Activated CD8-positive, alpha-beta memory T cell treated with anti-CD3 and anti-CD28 coated beads, Interleukin-2, amount 10 ng/mL, durations not matched to agents 7 days and 5 days (primary cell): ENCODE results near the gene PDZD2. TPM values are rescaled to one million over a fixed set of nuclear protein-coding genes. Genes with fewer than 3 reads are reported as not detected.

Source experiments
- ATAC-seq: fragments of 150-1000 bp; cut with Tn5 transposase; one replicate; pipeline ENCODE4 v1.10.0; 2021; ENCODE audit warnings: moderate library complexity
- CTCF ChIA-PET: fragments of 350-600 bp; sonication (Branson Sonifier 250); formaldehyde crosslinking; loops from one replicate; lab custom pipeline; 2021; ENCODE audit warnings: antibody characterized with exemption; lab: Charles Lee
- DNase-seq: peaks from one replicate; pipeline ENCODE4 v3.0.0-alpha.2; 2020
- H3K27ac Mint-ChIP-seq: one replicate; pipeline ENCODE4 v1.8.0; 2021; ENCODE audit warnings: mild to moderate bottlenecking, mixed read lengths
- H3K27me3 Mint-ChIP-seq: one replicate; pipeline ENCODE4 v1.8.0; 2021; ENCODE audit warnings: mixed read lengths
- H3K36me3 Mint-ChIP-seq: one replicate; pipeline ENCODE4 v1.8.0; 2021; ENCODE audit warnings: mild to moderate bottlenecking, mixed read lengths
- H3K4me1 Mint-ChIP-seq: one replicate; pipeline ENCODE4 v1.8.0; 2021; ENCODE audit warnings: mixed read lengths
- H3K4me3 Mint-ChIP-seq: one replicate; pipeline ENCODE4 v1.8.0; 2021; ENCODE audit warnings: mild to moderate bottlenecking, moderate library complexity, mixed read lengths
- H3K9me3 Mint-ChIP-seq: one replicate; pipeline ENCODE4 v1.8.0; 2022; ENCODE audit warnings: low read depth, mixed read lengths
- total RNA-seq, 2 experiments: library from RNA; stranded (reverse); gene quantifications; one replicate each; pipeline ENCODE4 v1.2.3, GENCODE V29; 2021

PDZD2 gene
- total RNA-seq, 2 experiments from 2014 or later, result not detected

DNA sequence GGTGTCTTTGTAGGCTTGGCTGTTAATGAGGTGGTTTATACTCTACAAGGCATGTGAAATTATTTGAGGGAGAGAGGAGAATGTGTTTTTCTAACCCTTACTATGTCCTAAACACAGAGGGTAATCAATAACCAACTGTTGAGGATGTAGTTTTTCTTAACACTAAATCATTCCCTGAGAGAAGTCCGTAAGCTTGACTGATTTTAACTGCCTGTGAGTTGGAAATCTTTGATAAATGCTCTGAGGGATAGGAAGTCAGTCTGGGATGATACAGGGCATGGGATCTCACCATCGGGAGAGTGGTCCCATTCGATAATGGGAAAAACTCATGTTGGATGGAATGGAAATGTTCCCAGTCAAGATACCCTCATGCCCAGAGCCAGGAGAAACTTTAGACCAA is 249.6 kb downstream of the PDZD2 start:
- CTCF ChIA-PET, result no interaction called here
- H3K9me3 Mint-ChIP-seq, result no peaks in the 10 kb centered on the region
- H3K27me3 Mint-ChIP-seq, result peaks cover 5% of the 10 kb centered on the region
- H3K36me3 Mint-ChIP-seq, result no peaks in the 10 kb centered on the region
- no peak overlapping the region for H3K27ac Mint-ChIP-seq
- H3K4me3 Mint-ChIP-seq, result no peak overlapping the region
- DNase-seq (no peak), ATAC-seq (no peak)
- H3K4me1 Mint-ChIP-seq, result no peaks in the 10 kb centered on the region

DNA sequence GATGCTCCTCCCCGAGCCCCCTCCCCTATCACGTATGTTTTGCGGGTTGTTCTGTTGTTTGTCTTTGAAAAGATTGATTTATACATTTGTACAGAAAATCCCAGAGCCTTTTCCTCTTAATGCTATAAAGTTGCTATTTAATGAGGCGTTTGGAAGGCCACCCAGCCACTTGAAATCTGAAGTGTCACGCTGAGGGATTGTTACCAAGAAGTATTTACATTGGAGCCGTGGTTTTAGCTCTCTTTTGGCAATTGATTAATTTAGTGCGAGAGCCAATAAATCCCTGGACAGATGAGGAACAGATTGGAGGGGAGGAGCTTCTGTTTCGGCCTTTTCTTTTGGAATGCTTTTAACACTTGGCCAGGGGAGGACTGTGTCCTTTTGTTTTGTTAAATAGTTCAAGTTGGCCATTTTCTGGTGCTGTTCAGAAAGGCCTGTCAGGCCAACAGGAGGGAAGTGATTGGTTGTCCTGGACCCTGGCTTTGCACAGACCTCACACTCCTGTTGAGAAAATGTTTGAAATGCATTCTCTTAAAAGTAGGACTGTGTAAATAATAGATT is 250.2 kb downstream of the PDZD2 start:
- Mint-ChIP-seq H3K27ac (no peak overlapping the region), H3K4me1 (no peaks in the 10 kb centered on the region), H3K4me3 (no peak overlapping the region), H3K27me3 (peaks cover 5% of the 10 kb centered on the region), H3K36me3 (no peaks in the 10 kb centered on the region), H3K9me3 (no peaks in the 10 kb centered on the region)
- ATAC-seq (no peak), DNase-seq (no peak)
- CTCF ChIA-PET, result no interaction called here

DNA sequence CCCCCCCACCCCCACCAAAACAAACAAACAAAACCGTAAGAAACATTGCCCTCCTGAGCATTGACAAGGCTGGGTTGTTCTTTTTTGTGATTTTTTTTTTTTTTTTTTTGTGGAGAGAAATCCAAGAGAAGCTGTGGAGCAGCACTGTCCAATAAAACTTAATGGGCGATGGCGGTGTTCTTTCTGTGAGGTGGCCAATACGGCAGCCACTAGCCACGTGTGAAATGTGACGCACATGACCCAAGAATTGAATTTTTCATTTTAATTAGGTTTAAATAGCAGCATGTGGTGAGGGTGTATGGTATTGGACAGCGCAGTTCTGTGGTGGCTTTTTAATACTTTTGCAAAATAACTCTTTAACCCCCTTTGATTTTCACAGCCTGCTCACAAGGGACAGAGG is 251.1 kb downstream of the PDZD2 start:
- H3K9me3 Mint-ChIP-seq, result no peaks in the 10 kb centered on the region
- H3K27ac Mint-ChIP-seq, result no peak overlapping the region
- no peaks in the 10 kb centered on the region for H3K4me1 Mint-ChIP-seq
- ATAC-seq, result no peak
- H3K4me3 Mint-ChIP-seq, result no peak overlapping the region
- H3K27me3 Mint-ChIP-seq, result peaks cover 2% of the 10 kb centered on the region
- H3K36me3 Mint-ChIP-seq, result no peaks in the 10 kb centered on the region
- DNase-seq, result no peak
- CTCF ChIA-PET, result interaction anchor here (0.6 kb wide), 1 partner anchor 1746 kb away, joined by 3 read pairs; no protein-coding TSS in a partner anchor

DNA sequence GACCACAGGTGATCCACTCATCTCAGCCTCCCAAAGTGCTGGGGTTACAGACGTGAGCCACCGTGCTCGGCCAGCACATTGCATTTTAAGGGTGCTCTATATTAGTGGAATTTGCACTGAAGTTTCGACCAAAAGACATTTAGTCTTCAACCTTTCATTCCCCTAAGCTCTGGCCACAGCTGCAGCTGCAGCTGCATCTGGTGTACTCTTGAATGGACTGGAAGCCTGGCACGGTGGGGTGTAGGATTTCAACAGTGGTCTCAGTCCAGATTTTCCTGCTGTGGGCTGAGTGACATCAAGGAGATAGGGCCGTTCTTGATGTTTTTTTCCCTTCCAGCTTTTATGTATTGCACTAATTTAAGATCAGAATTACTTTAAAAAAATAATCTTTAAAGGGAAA is 255.2 kb downstream of the PDZD2 start:
- H3K36me3 Mint-ChIP-seq, result no peaks in the 10 kb centered on the region
- H3K9me3 Mint-ChIP-seq, result no peaks in the 10 kb centered on the region
- ATAC-seq (no peak), DNase-seq (no peak)
- CTCF ChIA-PET, result no interaction called here
- H3K27ac Mint-ChIP-seq, result no peak overlapping the region
- no peak overlapping the region for H3K4me3 Mint-ChIP-seq
- H3K4me1 Mint-ChIP-seq, result no peaks in the 10 kb centered on the region
- no peaks in the 10 kb centered on the region for H3K27me3 Mint-ChIP-seq

DNA sequence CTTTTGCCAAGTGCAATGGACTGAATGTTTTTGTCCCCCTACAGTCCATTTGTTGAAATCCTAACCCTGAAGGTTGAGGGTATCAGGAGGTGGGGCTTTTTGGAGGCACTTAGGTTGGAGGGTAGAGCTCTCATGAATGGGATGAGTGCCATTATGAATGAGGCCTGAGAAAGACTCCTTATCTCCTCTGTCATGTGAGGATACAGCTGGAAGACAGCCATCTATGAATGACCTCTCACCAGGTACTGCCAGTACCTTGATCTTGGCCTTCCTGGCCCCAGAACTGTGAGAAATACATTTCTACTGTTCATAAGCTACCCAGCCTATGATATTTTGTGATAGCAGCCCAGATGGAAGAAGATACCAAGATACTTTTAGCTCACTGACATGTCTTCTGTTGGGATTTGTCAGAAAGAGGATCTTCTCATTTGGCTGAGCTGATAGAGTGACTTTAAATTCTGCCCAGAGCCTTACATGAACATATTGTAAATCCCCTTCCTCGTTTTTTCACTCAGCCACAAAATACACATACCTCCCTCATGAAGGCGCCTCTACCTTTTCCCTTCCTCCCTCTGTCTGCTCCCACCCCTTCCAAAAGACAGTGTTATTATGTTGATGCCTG is 256.4 kb downstream of the PDZD2 start:
- no peak for DNase-seq
- H3K27ac Mint-ChIP-seq, result no peak overlapping the region
- no peak overlapping the region for H3K4me3 Mint-ChIP-seq
- CTCF ChIA-PET, result no interaction called here
- no peaks in the 10 kb centered on the region for H3K36me3 Mint-ChIP-seq
- H3K4me1 Mint-ChIP-seq, result no peaks in the 10 kb centered on the region
- no peaks in the 10 kb centered on the region for H3K27me3 Mint-ChIP-seq
- no peaks in the 10 kb centered on the region for H3K9me3 Mint-ChIP-seq
- no peak for ATAC-seq

DNA sequence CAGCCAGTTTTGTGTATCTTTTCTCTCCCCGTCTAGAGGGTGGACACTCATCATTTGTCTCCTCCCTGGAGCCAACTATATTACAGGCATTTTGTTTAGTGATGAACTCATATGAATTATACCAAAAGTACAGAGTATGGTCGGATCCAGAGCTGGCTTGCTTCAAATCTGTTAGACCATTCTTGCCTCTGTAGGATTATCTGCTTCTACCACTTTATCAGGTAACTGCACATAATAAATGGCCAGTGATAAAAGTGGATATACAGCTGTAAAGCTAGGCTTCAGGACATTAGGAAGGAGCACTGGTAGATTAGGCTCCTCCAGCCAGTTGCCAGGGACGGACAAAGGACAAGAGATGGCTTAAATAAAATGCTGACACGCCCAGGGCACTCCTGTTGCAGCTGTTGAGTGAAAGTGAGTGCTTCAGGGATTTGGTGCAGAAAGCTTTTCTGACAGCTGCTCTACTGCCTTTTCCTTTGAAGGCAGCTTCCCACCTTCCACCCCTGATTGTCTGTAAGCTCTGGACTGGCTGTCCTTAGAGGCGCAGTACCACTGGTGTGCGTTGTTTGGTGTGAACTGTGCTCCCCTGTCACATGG is 259.2 kb downstream of the PDZD2 start:
- DNase-seq (no peak), ATAC-seq (no peak)
- H3K27me3 Mint-ChIP-seq, result no peaks in the 10 kb centered on the region
- no peak overlapping the region for H3K27ac Mint-ChIP-seq
- H3K9me3 Mint-ChIP-seq, result no peaks in the 10 kb centered on the region
- H3K4me3 Mint-ChIP-seq, result no peak overlapping the region
- CTCF ChIA-PET, result no interaction called here
- H3K36me3 Mint-ChIP-seq, result no peaks in the 10 kb centered on the region
- H3K4me1 Mint-ChIP-seq, result peaks cover 5% of the 10 kb centered on the region

DNA sequence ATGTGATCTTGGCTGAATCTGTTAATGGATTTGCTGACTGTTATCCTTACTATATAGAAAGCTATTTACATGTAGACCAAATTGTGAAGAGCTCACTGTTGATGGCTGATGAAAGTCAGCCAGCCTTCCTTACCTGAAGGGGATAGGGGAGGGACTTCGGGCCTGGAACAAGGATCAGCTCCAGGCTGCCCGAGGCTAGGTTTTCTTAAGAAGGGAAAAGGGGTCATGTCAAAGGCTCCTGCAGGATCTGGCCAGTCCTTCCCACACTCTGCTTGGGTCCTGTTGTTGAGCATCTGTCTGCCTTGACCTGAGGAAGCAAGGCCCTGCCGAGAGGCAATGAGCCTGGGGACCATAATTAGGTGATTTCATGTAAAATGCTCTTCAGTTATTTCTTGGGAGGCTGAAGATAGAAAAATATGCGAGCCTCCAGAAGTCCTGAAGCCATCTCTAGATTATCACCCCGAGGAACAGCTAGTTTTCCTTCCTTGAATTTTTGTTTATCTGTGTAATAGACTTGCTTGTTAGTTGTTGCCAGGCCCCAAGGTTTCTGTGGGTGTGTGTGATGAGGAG is 261.4 kb downstream of the PDZD2 start:
- ATAC-seq, result no peak
- CTCF ChIA-PET, result no interaction called here
- no peaks in the 10 kb centered on the region for H3K36me3 Mint-ChIP-seq
- H3K4me1 Mint-ChIP-seq, result peaks cover 5% of the 10 kb centered on the region
- no peaks in the 10 kb centered on the region for H3K27me3 Mint-ChIP-seq
- H3K4me3 Mint-ChIP-seq, result no peak overlapping the region
- DNase-seq, result no peak
- no peaks in the 10 kb centered on the region for H3K9me3 Mint-ChIP-seq
- no peak overlapping the region for H3K27ac Mint-ChIP-seq

DNA sequence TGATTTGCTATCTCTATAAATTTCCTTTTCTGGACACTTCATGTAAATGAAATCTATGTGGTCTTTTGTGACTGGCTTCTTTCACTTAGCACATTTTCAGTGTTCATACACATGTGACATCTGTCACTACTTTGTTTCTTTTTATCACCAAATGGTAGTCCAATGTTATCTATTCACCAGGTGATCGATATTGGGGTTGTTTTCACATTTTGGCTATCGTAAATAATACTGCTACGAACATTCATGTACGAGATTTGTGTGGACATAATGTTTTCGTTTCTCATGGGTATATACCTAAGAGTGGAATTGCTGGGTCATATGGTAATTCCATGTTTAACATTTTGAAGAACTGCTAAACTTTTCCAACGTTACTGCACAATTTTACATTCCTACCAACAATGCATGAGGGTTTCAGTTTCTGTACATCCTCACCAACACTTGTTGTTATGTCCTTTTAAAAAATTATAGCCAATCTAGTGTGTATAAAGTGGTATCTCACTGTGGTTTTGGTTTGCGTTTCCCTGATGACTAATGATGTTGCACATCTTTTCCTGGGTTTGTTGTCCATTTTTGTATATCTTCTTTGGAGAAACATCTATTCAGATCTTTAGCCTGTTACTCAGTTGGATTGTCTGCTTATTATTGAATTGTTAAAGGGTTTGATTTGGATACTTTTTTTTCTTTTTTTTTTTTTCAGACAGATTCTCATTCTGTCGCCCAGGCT is 263.0 kb downstream of the PDZD2 start:
- H3K4me3 Mint-ChIP-seq, result no peak overlapping the region
- H3K27me3 Mint-ChIP-seq, result no peaks in the 10 kb centered on the region
- no peaks in the 10 kb centered on the region for H3K9me3 Mint-ChIP-seq
- no peak for ATAC-seq
- no peak overlapping the region for H3K27ac Mint-ChIP-seq
- H3K36me3 Mint-ChIP-seq, result no peaks in the 10 kb centered on the region
- CTCF ChIA-PET, result no interaction called here
- no peak for DNase-seq
- peaks cover 5% of the 10 kb centered on the region for H3K4me1 Mint-ChIP-seq

DNA sequence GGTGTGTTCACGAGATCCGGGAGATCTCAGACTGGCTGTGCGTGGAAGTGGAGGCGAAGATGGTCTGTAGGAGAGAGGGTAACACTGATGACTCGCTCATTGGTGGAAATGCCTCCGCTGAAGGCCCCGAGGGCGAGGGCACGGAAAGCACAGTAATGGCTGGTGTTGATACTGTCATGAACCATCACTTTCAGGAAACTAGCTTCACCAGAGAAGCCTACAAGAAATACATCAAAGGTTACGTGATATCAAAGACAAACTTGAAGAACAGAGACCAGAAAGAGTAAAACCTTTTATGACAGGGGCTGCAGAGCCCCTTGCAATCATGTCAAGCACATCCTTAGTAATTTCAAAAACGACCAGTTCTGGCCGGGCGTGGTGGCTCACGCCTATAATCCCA is 269.5 kb downstream of the PDZD2 start:
- no peaks in the 10 kb centered on the region for H3K36me3 Mint-ChIP-seq
- no peaks in the 10 kb centered on the region for H3K4me1 Mint-ChIP-seq
- no peaks in the 10 kb centered on the region for H3K9me3 Mint-ChIP-seq
- no peak overlapping the region for H3K4me3 Mint-ChIP-seq
- H3K27me3 Mint-ChIP-seq, result peaks cover 2% of the 10 kb centered on the region
- CTCF ChIA-PET, result interaction anchor here (0.9 kb wide), 1 partner anchor 93 kb away, joined by 3 read pairs; no protein-coding TSS in a partner anchor
- no peak overlapping the region for H3K27ac Mint-ChIP-seq
- ATAC-seq (no peak), DNase-seq (no peak)

DNA sequence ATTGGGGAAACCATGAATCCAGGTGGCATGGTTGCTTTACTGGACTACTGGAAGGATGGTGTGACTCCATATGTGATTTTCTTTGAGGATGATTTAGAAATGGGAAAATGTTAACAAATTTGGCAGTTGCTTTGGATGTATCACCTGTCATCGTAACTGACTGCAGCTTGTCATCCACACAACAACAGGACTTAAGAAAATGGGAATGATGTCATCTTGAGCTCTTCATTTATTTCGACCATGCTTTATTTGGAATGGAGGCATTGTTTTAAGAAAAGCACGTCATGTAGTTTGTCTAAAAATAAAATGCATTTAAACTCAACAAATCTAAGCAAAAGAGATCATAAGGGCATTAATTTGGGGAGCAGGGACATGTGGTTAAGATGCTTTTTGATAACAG is 270.1 kb downstream of the PDZD2 start:
- Mint-ChIP-seq H3K4me3 (no peak overlapping the region), H3K4me1 (no peaks in the 10 kb centered on the region), H3K27ac (no peak overlapping the region), H3K36me3 (no peaks in the 10 kb centered on the region), H3K9me3 (no peaks in the 10 kb centered on the region), H3K27me3 (peaks cover 2% of the 10 kb centered on the region)
- DNase-seq (no peak), ATAC-seq (no peak)
- CTCF ChIA-PET, result interaction anchor here (0.9 kb wide), 1 partner anchor 92 kb away, joined by 3 read pairs; no protein-coding TSS in a partner anchor

DNA sequence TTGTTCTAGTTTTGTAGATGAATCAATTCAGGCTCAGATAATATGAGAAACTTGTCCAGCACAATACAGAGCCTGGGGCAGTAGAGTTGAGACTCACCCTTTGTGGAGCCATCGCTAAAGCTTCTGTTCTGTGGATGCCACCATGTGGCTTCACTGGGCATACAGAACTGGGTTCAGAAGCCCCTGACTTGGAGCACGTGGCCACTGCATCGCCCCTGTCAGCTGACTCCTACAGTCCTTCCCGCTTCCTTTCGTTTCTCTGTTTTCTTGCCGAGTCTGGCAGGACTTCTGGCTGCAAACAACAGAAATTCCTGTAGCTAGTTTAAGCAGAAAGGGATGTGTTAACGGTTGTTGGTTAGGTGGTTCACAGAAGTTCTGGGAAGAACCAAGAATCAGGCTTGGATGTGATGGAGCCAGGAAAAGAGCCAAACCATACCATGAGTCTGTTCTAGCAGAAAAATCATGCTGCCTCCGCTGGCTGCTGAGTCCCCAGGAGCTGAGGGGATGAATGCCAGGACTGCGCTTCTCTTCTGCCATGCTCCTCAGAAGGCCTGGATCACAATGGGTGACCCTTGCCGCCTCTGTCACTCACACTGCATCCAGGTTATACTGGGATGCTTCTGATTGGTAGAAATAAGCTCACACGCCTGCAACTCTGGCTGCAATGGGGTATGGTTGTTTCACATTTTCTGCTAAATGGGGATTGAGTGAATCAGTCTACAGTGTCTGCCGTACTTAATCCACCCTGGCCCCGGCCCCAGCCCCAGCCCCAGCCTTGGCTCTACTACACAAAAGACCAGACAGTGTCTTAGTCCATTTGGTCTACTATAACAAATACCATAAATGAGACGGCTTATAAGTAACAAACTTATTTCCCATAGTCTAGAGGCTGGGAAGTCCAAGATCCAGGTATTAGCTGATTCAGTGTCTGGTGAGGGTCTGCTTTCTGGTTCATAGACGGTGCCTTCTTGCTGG is 272.6 kb downstream of the PDZD2 start:
- H3K27ac Mint-ChIP-seq, result no peak overlapping the region
- ATAC-seq (no peak), DNase-seq (no peak)
- H3K4me3 Mint-ChIP-seq, result no peak overlapping the region
- CTCF ChIA-PET, result no interaction called here
- H3K9me3 Mint-ChIP-seq, result no peaks in the 10 kb centered on the region
- no peaks in the 10 kb centered on the region for H3K4me1 Mint-ChIP-seq
- peaks cover 2% of the 10 kb centered on the region for H3K27me3 Mint-ChIP-seq
- H3K36me3 Mint-ChIP-seq, result no peaks in the 10 kb centered on the region

DNA sequence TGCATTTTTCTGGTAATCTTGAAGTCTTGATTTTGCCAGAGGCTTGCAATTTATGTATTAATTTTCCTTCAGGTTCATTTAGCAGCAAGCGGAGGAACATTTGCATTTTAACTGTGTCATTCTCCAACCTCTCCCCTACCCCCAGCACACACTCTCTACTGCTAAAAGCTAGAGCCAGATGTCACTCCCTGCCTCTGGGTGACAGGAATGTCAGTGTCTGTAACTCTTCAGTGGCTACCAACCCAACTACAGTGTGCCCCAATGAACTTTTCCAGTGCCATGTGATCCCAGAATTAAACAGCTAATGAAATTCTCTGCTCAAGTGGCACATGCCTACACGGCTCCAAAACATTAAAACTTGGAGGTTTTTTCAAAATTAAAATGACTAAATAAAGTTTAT is 274.9 kb downstream of the PDZD2 start:
- CTCF ChIA-PET, result no interaction called here
- Mint-ChIP-seq H3K4me3 (no peak overlapping the region), H3K27ac (no peak overlapping the region), H3K4me1 (no peaks in the 10 kb centered on the region), H3K36me3 (no peaks in the 10 kb centered on the region), H3K27me3 (peaks cover 2% of the 10 kb centered on the region), H3K9me3 (no peaks in the 10 kb centered on the region)
- no peak for DNase-seq
- ATAC-seq, result no peak

DNA sequence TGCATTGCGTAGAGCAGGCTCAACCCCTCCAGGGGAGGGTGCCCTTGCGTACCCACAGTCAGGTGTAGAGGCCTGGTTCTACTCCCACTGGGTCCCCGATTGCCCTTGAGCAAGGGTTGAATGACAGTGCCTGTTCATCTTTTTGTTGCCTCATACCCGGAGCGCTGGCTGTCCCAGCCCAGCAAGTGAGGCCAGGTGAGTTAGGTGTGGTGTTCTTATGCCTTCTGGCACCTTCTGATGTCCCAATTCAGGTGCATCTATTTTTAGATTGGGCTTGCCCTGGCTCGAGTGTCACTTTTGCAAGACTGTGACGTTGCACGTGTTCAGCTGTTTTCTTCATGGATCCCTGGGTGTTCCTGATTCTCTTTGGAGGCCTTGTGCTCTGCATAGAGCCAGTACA is 277.4 kb downstream of the PDZD2 start:
- Mint-ChIP-seq H3K27ac (no peak overlapping the region), H3K4me1 (no peaks in the 10 kb centered on the region), H3K36me3 (no peaks in the 10 kb centered on the region), H3K4me3 (no peak overlapping the region), H3K9me3 (no peaks in the 10 kb centered on the region), H3K27me3 (peaks cover 2% of the 10 kb centered on the region)
- no peak for ATAC-seq
- no peak for DNase-seq
- CTCF ChIA-PET, result no interaction called here
